DLD1 (cell line): ENCODE data around the gene SEC23B.

Experiments used
- in situ Hi-C: cut with HindIII; loops from 2 replicates; pipeline ENCODE4 v1.10.0; 2017; ENCODE audit warnings: low sequenced_read_pairs

The SEC23B gene

DNA sequence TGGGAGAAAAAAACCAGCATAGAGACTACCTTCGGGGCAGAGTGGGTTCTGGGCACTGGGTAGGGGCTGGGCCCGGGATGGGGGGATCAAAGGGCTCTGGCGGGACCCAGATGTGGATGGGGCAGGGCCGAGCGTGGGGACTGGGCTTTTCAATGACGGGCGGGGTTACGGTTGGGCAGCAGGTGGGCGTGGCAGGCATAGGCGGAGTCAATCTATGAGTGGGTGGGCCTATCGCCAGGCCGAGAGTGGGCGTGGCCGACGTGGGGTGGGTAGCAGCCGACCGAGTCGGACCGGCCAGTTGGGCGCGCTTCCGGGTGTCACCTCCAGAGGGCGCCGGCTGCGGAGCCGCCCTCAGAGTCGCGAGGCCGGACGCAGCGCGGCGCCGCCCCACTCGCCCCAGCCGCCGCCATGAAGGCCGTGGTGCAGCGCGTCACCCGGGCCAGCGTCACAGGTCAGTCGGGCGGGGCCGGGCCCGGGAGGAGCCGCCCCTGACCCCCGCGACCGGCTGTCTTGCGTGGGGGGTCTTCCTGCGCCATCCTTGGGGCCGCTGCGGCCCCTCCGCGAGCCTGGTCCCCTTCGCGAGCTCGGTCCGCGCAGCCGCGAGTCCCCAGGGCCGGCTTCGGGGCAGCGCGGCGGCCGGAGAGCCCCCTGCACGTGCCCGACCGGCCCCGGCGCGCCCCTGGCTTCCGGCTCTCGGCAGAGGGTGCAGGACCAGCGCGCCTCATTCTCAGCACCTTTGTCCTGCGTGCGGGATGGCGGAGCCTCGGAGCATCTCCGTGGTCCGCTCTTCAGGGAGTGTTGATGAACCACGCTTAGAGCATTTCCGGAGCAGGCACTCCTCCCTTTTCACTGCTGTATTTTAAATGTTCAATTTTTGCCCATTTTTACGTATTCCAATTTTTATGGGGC lies 80.2 kb downstream of the SEC23B start, which contains the start of gene DTD1:
Gene DTD1 (plus strand): TSS at position 390 of the 909 bp plus-strand sequence. CDS start 19 bp downstream, at position 409.
- in situ Hi-C loops = no loop called here

DNA sequence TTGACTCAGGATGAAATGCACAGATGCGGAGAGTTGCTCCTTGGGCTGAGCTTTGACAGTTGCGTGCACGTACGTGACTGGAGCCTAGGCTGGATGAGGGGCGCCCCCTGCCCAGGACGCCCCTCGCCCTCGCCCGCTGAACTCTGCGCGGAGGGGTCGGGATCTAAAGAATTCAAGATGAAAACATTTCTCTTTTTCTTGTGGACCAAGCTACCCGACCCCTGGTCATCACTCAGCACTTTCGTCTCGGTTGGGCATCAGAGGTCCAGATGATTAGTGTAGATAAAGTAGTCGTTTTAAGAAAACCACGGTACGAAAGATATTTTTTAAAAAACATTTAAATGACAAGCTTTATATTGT lies 80.8 kb downstream of the SEC23B start:
- in situ Hi-C loops = no loop called here

DNA sequence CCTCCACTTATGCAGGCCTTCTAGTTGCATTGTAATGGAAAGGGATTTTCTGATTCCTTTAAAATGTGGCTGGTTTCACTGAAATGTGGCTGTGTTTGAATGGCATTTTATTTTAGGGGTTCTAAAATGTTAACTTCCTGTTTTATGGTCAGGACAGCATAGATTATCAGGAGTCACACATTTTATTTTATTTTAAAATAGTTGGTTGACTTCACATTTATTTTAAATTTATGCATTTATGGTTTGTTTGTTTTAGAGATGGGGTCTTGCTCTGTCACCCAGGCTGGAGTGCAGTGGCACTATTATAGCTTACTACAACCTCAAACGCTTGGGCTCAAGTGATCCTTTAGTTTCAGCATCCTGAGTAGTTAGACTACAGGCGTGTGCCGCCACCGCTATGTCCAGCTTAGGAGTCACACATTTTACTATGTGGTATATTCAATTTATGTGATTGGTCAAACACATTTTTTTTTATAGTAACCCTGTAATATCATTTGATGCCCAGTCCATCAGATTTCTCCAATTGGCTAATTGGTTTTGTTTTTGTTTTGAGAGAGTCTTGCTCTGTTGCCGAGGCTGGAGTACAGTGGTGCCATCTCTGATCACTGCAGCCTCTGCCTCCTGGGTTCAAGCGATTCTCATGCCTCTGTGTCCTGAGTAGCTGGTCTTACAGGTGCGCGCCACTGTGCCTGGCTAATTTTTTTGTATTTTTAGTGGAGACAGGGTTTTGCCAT lies 82.4 kb downstream of the SEC23B start:
- in situ Hi-C loops = no loop called here

DNA sequence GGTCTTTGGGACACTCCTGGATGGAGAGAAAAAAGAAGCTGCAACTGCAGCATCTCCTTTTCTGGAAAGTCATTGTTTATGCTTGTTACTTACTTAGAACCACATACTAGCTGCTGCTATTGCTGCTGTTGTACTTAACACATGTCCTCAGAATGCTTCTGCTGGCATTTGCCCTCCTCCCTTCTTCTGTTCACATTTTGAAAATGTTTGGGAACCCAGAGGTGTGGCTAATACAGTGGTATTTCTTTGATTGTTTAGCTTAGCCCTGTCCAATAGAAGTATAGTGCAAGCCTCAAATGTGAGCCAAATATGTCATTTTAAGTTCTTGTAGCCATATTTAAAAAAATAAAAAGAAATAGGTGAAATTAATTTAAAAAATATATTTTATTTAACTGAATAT lies 88.5 kb downstream of the SEC23B start:
- in situ Hi-C loops = no loop called here

DNA sequence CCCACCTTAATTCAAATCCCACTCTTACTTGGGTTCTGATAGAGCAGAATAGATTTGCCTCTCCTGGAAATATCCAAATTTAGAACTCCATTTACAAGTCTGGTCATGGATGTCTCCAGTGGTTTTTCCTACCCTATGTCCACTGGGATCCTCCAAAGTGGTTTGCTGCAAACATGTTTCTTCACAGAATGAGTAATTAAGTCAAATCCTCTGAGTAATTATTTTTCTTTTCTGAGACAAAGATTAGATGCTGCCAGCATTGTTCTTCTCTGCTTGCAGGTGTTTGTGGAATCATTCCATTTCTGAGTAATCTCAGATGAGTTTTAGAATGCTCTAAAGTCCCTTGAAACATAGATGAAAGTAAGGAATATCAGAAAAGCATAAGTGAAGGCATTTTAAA lies 102.0 kb downstream of the SEC23B start:
- in situ Hi-C loops = no loop called here
